ENCODE measurements around the gene ZNF302.

ZNF302 gene

DNA sequence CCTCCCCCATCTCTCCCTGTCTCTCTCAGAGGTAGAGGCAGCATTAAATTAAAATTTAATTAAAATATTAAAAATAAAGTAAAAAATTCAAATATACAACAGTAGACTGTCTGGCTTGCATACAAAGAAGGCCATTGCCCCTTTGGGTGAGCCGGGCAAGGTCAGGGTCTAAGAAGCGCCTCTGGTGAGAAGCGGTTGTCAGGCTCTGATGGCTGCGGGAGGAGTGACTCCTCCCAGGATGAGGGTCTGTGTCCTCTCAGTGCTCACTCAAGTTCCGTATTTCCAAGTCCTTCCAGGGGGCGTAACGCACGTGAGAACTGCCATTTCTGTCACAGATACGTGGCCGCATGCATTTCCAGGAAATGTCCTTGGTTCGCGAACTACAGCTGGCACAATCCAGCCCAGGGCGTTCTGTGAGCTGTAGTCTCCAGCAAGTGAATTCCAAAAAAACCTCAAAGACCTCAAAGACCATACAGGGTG, 55.8 kb downstream of the ZNF302 start:
- FAIRE-seq: no peak

DNA sequence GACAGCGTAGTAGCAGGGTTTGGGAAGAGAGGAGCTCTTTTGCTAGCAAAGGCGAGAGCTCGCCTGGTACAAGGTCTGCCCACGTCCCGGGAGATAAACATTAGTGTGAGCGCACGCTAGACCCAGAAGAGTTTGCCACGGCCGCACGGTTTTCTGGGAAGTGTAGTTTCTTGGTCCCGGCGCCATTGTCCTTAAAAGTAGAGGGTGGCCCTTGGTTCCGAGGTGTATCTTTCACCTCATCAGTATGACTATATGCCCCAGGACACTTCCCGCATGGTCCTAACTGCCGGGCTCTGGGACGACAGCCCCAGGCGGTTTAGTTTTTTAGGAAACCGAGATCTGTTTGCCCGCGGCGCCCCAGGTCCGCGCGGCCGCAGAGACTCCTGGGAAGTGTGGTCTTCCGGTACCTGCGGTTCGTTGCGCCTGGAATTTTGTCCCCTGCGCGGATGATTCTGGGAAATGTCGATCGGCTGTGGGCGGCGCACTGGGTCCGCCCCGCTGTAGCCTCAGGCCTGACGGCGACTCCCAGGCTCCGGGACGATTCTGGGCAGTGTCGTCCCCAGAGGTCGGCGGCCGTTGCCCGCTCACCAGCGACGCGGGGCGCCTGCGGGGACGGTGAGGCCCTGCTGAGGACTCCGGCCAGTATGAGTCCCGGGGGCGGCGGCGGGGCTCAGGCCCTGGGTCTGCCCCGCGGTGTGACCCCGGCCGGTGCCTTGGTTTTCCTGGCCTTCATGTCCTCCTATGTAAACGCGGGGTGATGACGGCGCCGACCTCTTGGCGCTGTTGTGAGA, 56.5 kb downstream of the ZNF302 start, which contains the start of gene ZNF181:
TSS of gene ZNF181 (plus strand) at position 498 of the 791 bp plus-strand sequence. CDS start 795 bp downstream, outside the sequence.
- FAIRE-seq: no peak

DNA sequence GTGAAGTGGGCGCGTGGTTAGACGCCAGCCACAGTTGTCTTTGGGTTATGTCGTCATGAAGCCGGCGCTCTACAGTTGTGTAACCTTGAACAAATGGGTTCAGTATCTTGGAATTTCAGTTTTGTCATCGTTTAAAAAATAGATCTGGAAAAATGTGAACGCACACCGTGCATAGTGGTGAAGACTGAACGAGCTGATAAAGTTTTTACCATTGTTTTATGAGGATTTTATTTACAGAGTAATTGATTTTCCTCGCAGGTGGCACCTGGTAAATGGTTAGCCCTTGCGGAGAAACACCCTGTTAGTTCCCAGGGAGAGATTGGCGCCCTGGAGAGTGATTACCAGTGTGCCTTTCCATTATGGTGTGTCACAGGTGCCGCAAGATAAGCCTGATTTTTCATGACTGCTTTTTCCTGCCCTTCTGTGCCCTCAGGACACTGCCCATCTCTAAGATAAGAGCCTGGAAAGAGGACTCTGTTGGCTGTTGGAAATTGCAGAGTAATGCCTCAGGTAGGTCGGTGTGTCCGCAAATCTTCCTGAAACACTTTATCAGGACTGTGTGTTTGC, 57.1 kb downstream of the ZNF302 start:
- no peak for FAIRE-seq

Data from colon (tissue), 2 donors.